ENCODE measurements around the gene WWC2.

GRCh38 chr4:183095199-183095512 is 3.9 kb upstream of the WWC2 start:
- TF ChIP-seq POLR2A (IDR thresholded peaks at IDR 0.05) (no peak), CTCF (IDR thresholded peaks at IDR 0.05 in 8 of 11, conservative IDR thresholded peaks at IDR 0.05 in 3 of 11) (no peak)
